OCI-LY7 (cell line): ENCODE measurements around the gene TMPRSS15. TPM values are rescaled to one million over a fixed set of nuclear protein-coding genes. Genes with fewer than 3 reads are reported as not detected.

Experiments used
- BruUV-seq: library from RNA; stranded (reverse); fragments of 400-500 nt; replicated peaks from 2 replicates; lab custom pipeline; 2021; lab: Mats Ljungman, UMichigan
- CTCF ChIA-PET: fragments of 300-600 bp; sonication (Branson Sonifier 250); formaldehyde crosslinking; loops from one replicate; lab custom pipeline; 2022; ENCODE audit warnings: antibody characterized with exemption; ENCODE audit not compliant: unreplicated experiment; lab: Charles Lee
- POLR2A ChIA-PET: fragments of 300-600 bp; sonication (Branson Sonifier 250); formaldehyde crosslinking; loops from one replicate; lab custom pipeline; 2022; ENCODE audit warnings: antibody characterized with exemption; lab: Charles Lee
- DNase-seq: peaks from one replicate; pipeline ENCODE4 v3.0.0-alpha.2; 2015; ENCODE audit warnings: low spot score
- H2AFZ ChIP-seq: fragments of 200-600 bp; sonication (generic), shearing (Covaris generic); 2 replicates; pipeline ENCODE4 v1.6.1; 2014; ENCODE audit warnings: mild to moderate bottlenecking, antibody characterized with exemption, low read length, moderate library complexity
- H3K27ac ChIP-seq: fragments of 200-600 bp; sonication (generic); 2 replicates; pipeline ENCODE4 v1.5.1; 2014; ENCODE audit warnings: mixed run types, low read depth, mild to moderate bottlenecking, moderate library complexity, low read length, inconsistent platforms; ENCODE audit not compliant: poor library complexity, severe bottlenecking
- H3K36me3 ChIP-seq: fragments of 200-600 bp; sonication (generic); 2 replicates; pipeline ENCODE4 v1.6.1; 2014; ENCODE audit warnings: mild to moderate bottlenecking, antibody characterized with exemption, low read length, moderate library complexity, mixed read lengths; ENCODE audit not compliant: insufficient read depth
- H3K4me1 ChIP-seq: fragments of 200-600 bp; sonication (generic); 2 replicates; pipeline ENCODE4 v1.5.1; 2014; ENCODE audit warnings: mild to moderate bottlenecking, low read length; ENCODE audit not compliant: insufficient read depth, poor library complexity, severe bottlenecking
- H3K4me2 ChIP-seq: fragments of 200-600 bp; sonication (generic); 2 replicates; pipeline ENCODE4 v1.6.1; 2014; ENCODE audit warnings: mild to moderate bottlenecking, low read length
- H3K4me3 ChIP-seq: fragments of 200-600 bp; sonication (generic); 2 replicates; pipeline ENCODE4 v1.5.1; 2014; ENCODE audit warnings: mild to moderate bottlenecking, low read depth, low read length; ENCODE audit not compliant: poor library complexity, severe bottlenecking
- H3K79me2 ChIP-seq: fragments of 200-600 bp; sonication (generic); 2 replicates; pipeline ENCODE4 v1.6.1; 2016; ENCODE audit warnings: low read depth, mild to moderate bottlenecking, low read length, moderate library complexity, mixed read lengths; ENCODE audit not compliant: insufficient read depth
- H3K9me2 ChIP-seq: fragments of 200-600 bp; sonication (generic); 2 replicates; pipeline ENCODE4 v1.6.1; 2016; ENCODE audit warnings: mild to moderate bottlenecking, low read length, mixed read lengths; ENCODE audit not compliant: insufficient read depth
- H3K9me3 ChIP-seq: fragments of 200-600 bp; sonication (generic); 2 replicates; pipeline ENCODE4 v1.6.1; 2014; ENCODE audit warnings: mild to moderate bottlenecking, mixed run types, low read length, mixed read lengths
- H4K20me1 ChIP-seq: fragments of 200-600 bp; sonication (generic); 2 replicates; pipeline ENCODE4 v1.6.1; 2014; ENCODE audit warnings: mild to moderate bottlenecking, antibody characterized with exemption, low read length, moderate library complexity, mixed read lengths; ENCODE audit not compliant: insufficient read depth
- EZH2phosphoT487 ChIP-seq: fragments of 200-600 bp; sonication (generic); IDR thresholded peaks from 2 replicates; pipeline ENCODE4 v1.6.1; 2018; ENCODE audit warnings: low read depth, borderline replicate concordance, mild to moderate bottlenecking, mixed run types, antibody characterized with exemption, low read length, moderate library complexity, mixed read lengths
- intact Hi-C: fragments of 100-400 bp; cut with micrococcal nuclease; formaldehyde crosslinking; loops from one replicate; pipeline ENCODE4 v1.10.0; 2022; ENCODE audit not compliant: unreplicated experiment
- total RNA-seq, 2 experiments: library from RNA; depleted of rRNA in 1 of 2; stranded (reverse); fragments of >200 nt in 1 of 2; shearing (Covaris generic) in 1 of 2; gene quantifications; 2 replicates each; pipeline ENCODE4 v1.2.3, GENCODE V29; 2014 to 2022
- TF ChIP-seq, protein P1 (sequence below): fragments of 200-600 bp; sonication (generic); conservative IDR thresholded peaks from 2 replicates; pipeline ENCODE4 v1.5.1; 2014; ENCODE audit warnings: mild to moderate bottlenecking, antibody characterized with exemption, low read length, moderate library complexity, mixed read lengths

TMPRSS15 gene
- total RNA-seq, 2 experiments from 2014 or later, result 0.03 to 0.13 TPM

DNA sequence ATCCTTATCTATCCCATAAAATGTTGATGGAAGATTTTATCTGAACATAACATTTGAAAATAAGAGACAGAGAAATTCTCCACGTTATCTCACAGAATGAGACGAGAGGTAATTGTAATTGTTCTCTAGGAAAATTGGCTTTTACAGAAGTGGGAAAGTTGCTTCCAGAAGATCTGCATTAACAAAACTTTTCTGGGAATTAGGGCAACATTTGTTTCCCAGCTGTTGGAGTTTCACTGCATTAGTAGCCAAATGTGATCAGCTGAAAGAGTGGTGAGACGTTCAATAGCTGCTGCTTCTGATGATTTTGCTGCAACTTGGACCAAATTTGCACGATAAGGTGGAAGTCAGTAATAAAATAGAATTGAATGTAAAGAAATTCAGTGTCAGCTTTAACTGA lies 151.3 kb downstream of the TMPRSS15 start:
- Histone ChIP-seq H3K27ac (no peak overlapping the region), H3K79me2 (no peaks in the 10 kb centered on the region), H3K4me2 (no peak overlapping the region), H4K20me1 (no peaks in the 10 kb centered on the region), H3K36me3 (no peaks in the 10 kb centered on the region), H3K9me2 (no peaks in the 10 kb centered on the region), H3K9me3 (no peaks in the 10 kb centered on the region), H2AFZ (no peak overlapping the region), H3K4me1 (no peaks in the 10 kb centered on the region), H3K4me3 (no peak overlapping the region)
- intact Hi-C loops, result no loop called here
- ChIA-PET POLR2A (interaction anchor here (0.6 to 1.2 kb wide), 4 partner anchors 16 to 1555 kb away, joined by 3 to 4 read pairs (median 3); no protein-coding TSS in a partner anchor), CTCF (no interaction called here)
- no peak for DNase-seq
- no TSS peak for BruUV-seq
- no peak for TF ChIP-seq EZH2phosphoT487
- TF ChIP-seq, protein P1, sequence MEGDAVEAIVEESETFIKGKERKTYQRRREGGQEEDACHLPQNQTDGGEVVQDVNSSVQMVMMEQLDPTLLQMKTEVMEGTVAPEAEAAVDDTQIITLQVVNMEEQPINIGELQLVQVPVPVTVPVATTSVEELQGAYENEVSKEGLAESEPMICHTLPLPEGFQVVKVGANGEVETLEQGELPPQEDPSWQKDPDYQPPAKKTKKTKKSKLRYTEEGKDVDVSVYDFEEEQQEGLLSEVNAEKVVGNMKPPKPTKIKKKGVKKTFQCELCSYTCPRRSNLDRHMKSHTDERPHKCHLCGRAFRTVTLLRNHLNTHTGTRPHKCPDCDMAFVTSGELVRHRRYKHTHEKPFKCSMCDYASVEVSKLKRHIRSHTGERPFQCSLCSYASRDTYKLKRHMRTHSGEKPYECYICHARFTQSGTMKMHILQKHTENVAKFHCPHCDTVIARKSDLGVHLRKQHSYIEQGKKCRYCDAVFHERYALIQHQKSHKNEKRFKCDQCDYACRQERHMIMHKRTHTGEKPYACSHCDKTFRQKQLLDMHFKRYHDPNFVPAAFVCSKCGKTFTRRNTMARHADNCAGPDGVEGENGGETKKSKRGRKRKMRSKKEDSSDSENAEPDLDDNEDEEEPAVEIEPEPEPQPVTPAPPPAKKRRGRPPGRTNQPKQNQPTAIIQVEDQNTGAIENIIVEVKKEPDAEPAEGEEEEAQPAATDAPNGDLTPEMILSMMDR, result no peak

DNA sequence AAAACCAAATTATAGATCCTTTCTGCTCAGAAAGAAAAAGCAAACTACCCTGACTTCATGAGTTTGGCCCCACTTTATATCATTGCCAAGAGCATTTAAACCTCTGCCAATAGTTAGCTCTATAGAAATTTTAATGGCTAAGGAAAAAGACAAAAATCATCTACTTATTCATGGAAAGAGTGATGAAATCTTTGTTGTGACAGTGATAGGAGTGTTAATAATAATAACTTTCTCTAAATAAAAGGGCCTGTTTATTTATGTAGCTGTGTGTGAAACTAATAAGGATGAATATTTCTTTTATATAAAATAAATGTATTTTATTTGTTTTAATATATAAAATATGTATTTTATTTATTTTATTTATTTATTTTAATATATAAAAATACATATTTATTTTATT lies 152.5 kb downstream of the TMPRSS15 start:
- ChIA-PET CTCF (no interaction called here), POLR2A (no interaction called here)

DNA sequence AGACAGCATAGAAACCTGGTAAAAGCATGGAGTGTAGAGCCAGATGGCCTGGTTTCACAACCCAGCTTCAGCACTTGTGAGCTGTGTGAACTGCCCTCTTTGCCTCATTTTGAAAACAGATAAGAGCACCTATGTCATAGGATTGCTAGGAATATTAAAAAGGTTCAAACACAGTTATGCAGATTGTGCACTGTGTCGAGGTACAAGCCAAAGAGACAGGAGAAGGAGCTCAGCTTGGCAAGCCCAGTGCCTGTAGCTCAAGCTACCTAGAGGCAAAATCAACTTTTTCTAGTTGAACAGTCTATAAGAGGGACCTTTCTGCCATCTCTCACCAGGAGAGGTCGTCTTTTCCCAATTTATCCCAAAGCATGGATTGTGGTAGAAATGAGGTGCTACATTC lies 153.9 kb downstream of the TMPRSS15 start:
- CTCF ChIA-PET, result no interaction called here

More for the DNA sequence above, 152.5 kb downstream of the TMPRSS15 start:
- H3K9me3 ChIP-seq, result no peaks in the 10 kb centered on the region
- H3K4me3 ChIP-seq, result no peak overlapping the region
- no peak for DNase-seq
- H4K20me1 ChIP-seq, result no peaks in the 10 kb centered on the region
- H3K27ac ChIP-seq, result no peak overlapping the region
- no peaks in the 10 kb centered on the region for H3K4me1 ChIP-seq
- no peak overlapping the region for H3K4me2 ChIP-seq
- H3K9me2 ChIP-seq, result no peaks in the 10 kb centered on the region
- intact Hi-C loops, result no loop called here
- no peaks in the 10 kb centered on the region for H3K36me3 ChIP-seq
- H3K79me2 ChIP-seq, result no peaks in the 10 kb centered on the region
- TF ChIP-seq, protein P1, result no peak
- TF ChIP-seq EZH2phosphoT487, result no peak
- BruUV-seq, result no TSS peak
- H2AFZ ChIP-seq, result no peak overlapping the region

More for the DNA sequence above, 153.9 kb downstream of the TMPRSS15 start:
- H3K4me2 ChIP-seq, result no peak overlapping the region
- H3K79me2 ChIP-seq, result no peaks in the 10 kb centered on the region
- no peak for TF ChIP-seq EZH2phosphoT487
- TF ChIP-seq, protein P1, result peak; percentile 46; the same call in 1 of the 2 replicates
- H4K20me1 ChIP-seq, result no peaks in the 10 kb centered on the region
- H2AFZ ChIP-seq, result no peak overlapping the region
- no peaks in the 10 kb centered on the region for H3K9me2 ChIP-seq
- POLR2A ChIA-PET, result interaction anchor here (0.9 kb wide), 1 partner anchor 107 kb away, joined by 3 read pairs; no protein-coding TSS in a partner anchor
- no peaks in the 10 kb centered on the region for H3K9me3 ChIP-seq
- H3K36me3 ChIP-seq, result no peaks in the 10 kb centered on the region
- H3K4me3 ChIP-seq, result no peak overlapping the region
- intact Hi-C loops, result no loop called here
- DNase-seq, result no peak
- H3K4me1 ChIP-seq, result no peaks in the 10 kb centered on the region
- no peak overlapping the region for H3K27ac ChIP-seq
- no TSS peak for BruUV-seq
